Adipose tissue (tissue), 3 donors: ENCODE results near the gene PRSS36. TPM values are rescaled to one million over a fixed set of nuclear protein-coding genes. Genes with fewer than 3 reads are reported as not detected.
"Not testable (repeated sequence)": the region's sequence is repeated elsewhere in the genome, so short reads cannot be mapped to it uniquely, and the experiment has no call there.

ENCODE experiments used
- H3K27ac ChIP-seq: one replicate; pipeline ENCODE4 v1.5.1; 2013; ENCODE audit warnings: low read depth, low read length
- WGBS, 3 donors: extraction: QIAGEN DNeasy Blood & Tissue Kit; methylation state at CpG; one replicate each; pipeline ENCODE4 v1.1.7; 2013; 5-methylcytosine and 5-hydroxymethylcytosine counted together
- polyA plus RNA-seq, 3 donors: library from polyadenylated mRNA; stranded (reverse); fragments of 200-250 nt; gene quantifications; one replicate each; pipeline ENCODE4 v1.2.3, GENCODE V29; 2013
- donor health status: healthy with polysubstance abuse.
- donor health status: Bipolar disorder and iron deficiency.
- donor health status: healthy.

The PRSS36 gene
- polyA plus RNA-seq, 3 donors: 2.4 to 3.8 (median 3.4) TPM

DNA sequence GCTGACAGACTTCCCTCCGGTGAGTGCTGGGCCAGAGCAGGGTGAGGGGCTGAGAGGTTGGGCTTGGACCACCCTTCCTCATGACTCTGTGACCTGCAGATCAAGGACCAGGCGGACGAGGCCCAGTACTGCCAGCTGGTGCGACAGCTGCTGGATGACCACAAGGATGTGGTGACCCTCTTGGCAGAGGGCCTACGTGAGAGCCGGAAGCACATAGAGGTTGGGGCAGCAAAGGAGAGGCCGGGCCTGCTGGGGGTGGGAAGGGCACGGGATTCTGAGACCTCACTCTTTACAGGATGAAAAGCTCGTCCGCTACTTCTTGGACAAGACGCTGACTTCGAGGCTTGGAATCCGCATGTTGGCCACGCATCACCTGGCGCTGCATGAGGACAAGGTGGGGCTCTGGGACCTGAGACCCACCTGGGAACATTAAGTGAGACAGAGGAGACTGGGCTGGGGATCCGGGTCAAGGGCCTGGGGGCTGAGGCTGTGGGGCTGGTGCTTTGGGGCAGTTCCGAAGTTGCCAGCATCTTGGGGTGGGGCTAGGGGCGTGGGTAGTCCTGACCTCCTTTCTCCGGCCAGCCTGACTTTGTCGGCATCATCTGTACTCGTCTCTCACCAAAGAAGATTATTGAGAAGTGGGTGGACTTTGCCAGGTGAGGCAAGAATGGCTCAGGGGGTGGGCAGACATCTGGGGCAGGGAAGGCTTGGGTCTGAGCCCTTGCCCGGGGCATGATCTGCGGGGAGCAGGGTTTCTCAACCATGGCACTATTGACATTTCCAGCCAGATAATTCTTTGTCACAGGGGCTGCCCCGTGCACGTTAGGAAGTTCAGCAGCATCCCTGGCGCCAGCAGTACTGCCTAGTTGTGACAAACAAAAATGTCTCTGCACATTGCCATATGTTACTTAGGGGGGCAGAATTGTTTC, 39.5 kb downstream of the PRSS36 start:
- 86 to 89% (median 87%) methylated on average over 26 of the region's 26 CpGs for WGBS, 3 donors
- H3K27ac ChIP-seq: no peak overlapping the region

DNA sequence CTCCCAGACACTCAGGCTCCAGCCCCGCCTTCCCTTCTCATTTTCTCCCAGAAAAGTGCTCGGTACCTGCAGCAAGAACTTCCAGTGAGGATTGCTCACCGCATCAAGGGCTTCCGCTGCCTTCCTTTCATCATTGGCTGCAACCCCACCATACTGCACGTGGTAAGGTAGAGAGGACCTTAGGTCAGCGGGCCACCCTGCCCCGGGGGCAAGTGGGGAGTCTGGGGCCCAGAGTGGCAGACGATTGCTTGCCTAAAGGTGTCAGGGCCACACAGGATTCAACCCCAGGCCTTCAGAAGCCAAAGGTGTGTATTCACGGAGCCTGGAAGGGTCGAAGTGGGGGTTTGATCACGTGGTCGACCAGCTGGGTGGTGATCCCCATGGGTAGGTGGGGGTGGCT, 40.2 kb downstream of the PRSS36 start:
- H3K27ac ChIP-seq: no peak overlapping the region
- WGBS, 3 donors: 86 to 95% (median 91%) methylated on average over 12 of the region's 12 CpGs

DNA sequence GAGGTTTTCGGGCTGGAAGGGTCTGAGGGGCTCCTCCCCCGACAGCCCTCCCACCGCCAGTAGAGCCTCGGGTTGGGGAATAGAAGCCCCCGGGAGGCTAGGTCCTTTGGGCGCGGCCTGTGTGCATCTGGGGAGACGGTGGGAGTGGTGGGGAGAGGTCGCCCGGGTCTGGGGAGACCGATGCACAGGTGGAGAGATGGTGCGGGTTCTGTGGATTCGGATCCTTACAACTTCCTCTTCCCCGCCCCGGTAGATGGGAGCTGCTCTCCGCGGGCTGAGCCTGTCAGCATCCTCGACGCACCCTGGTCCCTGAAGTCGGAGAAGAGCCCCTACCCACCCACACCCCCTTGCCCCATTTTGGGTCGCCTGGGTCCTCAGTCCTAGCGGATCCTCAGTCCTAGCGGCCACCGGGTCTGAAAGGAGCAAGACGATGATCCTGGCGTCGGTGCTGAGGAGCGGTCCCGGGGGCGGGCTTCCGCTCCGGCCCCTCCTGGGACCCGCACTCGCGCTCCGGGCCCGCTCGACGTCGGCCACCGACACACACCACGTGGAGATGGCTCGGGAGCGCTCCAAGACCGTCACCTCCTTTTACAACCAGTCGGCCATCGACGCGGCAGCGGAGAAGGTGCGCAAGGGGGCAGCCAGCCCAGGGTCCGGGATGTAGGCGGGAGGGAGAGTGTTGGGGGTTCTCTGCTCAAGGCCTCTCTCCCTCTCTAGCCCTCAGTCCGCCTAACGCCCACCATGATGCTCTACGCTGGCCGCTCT, 40.9 kb downstream of the PRSS36 start:
- WGBS, 3 donors: 39 to 42% (median 39%) methylated on average over 47 to 57 of the region's 57 CpGs
- no peak overlapping the region for H3K27ac ChIP-seq

DNA sequence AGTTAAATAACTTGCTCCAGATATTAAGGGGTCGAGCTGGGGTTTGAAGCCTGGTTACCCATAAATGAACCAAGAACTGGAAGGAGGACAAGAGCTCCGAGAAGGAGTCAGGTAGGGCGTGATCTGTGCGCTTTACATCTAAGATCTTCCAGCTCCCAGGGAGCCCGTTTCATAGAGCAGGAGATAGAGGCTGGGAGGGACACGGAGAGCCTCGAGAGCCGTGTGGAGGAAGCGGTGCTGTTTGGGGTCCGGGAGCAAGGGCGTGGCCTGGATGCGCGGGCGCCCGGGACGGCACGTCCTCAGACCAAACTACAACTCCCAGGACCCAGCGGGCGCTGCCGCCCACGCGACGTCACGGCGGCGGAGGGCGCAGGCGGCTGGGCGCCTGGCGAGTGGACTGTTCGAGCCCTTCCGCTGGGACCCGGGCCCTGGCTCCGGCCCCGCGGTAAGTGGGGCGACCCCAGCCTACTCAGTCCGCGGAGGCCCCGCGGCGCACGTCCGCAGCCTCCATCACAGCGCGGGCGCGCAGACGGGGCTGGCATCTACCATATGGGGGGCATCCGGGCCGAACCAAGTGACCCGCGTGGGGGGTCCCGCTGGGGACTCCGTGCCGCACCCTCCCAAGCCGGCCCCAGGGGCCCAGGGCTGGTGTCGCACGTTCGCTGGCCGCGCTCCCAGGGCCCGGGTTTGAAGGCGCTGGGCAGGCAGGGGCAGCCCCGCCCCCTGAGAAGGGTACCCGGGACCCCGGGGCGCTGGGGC, 41.7 kb downstream of the PRSS36 start, which contains the start of gene BCKDK:
TSS of gene BCKDK (plus strand) at position 352 of the 759 bp plus-strand sequence. CDS start 838 bp downstream, outside the sequence.
- no peak within 1 kb of the TSS for H3K27ac ChIP-seq
- WGBS, 3 donors: 3 to 4% (median 4%) methylated on average over 60 to 68 of the region's 68 CpGs

DNA sequence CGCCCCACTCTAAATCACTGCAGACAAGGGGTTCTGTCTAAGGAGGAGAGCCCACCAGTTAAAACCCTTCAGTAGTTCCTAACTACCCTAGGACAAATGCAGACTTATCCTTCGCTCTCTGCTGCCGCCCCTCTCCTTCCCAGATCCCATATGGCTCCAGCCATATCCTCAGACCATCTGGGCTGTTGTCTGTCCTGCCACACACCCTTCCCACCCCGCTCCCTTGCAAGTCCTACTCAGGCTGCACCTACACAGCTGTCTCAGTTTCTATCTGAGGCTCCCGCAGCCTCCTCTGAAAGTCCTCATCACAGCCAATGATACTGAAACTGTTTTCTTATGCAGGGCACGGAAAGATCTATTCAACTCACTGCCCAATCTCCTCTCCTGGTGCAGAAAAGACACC, 42.4 kb downstream of the PRSS36 start:
- WGBS, 3 donors: 89 to 95% (median 95%) methylated on average over 6 of the region's 6 CpGs
- H3K27ac ChIP-seq: no peak overlapping the region

DNA sequence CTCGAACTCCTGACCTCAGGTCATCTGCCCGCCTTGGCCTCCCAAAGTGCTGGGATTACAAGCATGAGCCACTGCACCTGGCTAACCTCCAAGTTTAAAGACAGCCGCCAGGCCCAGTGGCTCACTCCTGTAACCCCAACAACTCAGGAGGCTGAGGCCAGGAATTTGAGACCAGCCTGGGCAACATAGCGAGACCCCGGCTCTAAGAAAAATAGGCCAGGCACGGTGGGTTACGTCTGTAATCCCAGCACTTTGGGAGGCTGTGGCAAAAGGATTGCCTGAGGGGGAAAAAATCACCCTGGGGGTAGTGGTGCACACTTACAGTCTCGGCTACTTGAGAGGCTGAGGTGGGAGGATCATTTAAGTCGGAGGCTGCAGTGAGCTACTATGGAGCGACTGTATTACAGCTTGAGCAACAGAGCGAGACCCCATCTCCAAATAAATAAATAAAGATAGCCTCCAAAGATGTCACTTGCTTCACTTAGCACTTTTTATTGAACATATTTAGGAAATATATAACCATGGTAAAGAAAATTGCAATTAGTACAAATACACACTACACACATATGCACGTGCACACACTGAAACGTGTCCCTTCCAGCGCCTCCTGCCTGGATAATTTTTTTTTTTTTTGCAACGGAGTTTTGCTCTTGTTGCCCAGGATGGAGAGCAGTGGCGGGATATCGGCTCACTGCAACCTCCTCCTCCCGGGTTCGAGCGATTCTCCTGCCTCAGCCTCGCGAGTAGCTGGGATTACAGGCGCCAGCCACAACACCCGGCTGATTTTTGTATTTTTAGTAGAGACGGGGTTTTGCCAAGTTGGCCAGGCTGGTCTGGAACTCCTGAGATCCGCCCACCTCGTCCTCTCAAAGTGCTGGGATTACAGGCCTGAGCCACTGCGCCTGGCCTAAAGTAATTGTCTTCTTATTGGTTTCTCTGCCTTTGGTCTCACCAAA, 43.1 kb downstream of the PRSS36 start:
- WGBS, 3 donors: 90 to 94% (median 92%) methylated on average over 28 of the region's 28 CpGs
- no peak overlapping the region for H3K27ac ChIP-seq

DNA sequence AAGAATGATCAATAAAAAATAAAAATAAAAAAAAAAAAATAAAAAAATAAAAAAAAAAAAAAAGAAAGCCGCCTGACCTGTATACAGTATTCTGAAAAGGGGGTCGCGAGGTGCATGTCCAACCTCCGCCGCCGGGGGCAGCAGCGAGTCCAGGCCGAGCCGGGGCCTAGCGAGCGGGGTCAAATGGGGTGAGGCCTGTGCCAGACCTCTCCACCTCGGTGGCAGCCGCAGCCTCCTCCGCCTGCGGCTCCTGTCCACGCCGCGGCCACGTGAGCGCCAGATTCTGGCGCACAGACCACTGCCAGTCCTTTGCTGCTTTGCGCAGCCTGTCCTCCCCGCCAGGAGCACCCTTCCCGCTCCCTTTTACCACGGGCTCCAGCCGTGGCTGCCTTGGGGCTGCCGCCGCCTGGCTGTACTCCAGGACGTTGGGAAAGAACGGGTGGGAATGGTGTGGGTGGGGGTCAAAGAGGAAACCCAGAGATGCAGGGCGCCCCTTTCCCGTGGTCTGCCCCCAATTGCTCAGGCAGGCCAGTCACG, 44.1 kb downstream of the PRSS36 start:
- H3K27ac ChIP-seq: no peak overlapping the region
- WGBS, 3 donors: 9 to 10% (median 10%) methylated on average over 33 of the region's 33 CpGs

DNA sequence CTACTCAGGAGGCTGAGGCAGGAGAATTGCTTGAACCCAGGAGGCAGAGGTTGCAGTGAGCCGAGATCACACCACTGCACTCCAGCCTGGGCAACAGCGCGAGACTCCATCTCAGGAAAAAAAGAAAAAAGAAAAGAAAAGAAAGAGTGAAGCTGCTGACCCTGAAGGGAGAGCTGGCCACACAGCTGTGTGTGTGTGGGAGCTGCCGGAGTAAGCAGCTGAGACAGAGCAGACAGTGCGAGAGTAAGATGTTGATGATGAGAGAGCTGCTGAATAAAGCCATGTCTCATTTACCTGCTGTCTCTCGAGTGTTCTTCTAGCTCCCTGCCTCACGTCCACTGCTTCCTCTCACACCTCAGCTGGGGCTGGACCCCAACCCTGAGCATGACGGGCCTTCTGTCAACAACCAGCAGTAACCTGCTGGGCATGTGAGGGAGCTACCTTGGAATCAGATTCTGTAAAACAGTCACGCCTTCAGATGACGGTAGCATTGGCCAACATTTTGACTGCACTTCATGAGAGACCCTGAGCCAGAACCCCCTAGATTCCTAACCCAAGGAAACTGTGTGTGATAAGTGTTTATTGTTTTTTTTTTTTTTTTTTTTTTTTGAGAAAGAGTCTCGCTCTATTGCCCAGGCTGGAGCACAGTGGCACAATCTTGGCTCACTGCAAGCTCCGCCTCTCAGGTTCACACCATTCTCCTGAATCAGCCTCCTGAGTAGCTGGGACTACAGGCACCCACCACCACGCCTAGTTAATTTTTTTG, 48.8 kb downstream of the PRSS36 start:
- WGBS, 3 donors: 69 to 82% (median 69%) methylated on average over 11 to 13 of the region's 13 CpGs
- not testable (repeated sequence) for H3K27ac ChIP-seq

DNA sequence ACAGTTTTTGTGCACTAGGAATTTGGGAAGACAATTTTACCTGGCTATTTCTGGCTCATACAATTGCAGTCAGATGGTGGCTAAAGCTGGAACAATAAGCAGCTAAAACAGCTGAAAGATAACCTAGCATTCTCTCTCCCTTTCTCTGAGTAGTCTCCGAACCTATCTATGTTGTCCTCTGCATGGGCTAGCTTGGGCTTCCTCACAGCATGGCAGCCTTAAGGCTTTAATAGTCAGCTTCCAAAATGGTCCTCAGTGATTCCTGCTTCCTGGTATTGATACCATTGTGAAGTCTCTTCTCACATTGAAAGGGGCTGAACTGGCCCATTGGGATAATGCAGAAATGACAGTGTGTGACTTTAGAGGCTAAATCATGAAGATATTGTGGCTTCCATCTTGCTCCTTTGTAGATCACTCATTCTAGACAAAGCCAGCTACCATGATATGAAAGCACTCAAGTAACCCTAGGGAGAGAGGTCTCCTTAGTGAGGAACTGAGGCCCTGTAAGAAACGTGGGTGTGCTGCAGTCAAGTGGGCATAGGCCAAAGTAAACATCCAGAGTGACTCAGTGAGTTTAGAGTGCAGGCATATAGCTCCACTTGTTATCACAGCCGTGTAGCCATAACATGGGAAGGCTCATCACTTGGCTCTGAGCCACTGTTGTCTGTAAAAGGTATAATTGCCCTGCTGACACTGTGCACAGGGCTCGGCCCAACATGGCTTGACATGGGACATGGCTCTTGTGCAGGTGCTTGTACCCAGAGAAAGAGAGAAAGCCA, 49.8 kb downstream of the PRSS36 start:
- H3K27ac ChIP-seq: no peak overlapping the region
- 69 to 77% (median 71%) methylated on average over 4 of the region's 4 CpGs for WGBS, 3 donors

DNA sequence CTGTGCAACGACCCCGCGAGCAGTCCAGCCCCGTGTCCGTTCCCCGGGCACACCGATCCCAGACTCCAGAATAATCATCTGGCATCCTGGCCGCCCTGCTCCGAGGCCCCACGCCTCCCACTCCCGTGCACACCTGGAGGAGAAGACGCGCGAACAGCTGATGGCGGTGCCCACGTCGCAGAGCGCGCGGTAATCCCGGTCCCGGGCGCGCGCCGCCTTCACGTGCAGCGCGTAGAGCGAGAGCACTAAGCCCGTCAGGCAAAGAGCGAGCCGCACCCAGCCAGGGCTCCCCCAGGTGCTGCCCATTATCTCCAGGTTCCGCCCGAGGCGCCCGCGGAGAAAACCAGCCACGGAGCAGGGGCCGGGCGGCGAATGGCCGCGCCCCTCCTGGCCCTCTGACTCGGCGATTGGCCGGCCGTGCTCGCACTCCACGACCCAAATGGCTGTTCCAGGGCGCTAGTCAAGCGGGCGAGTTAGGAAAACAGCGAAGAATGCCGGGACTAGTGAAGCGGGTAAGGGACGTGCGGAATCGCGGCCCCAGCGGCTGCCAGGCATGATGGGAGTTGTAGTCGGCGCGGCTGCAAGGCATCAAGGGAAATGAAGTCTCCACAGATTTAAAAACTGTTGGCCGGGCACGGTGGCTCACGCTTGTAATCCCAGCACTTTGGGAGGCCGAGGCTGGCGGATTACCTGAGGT, 55.3 kb downstream of the PRSS36 start, which contains the start of gene VKORC1:
TSS of gene VKORC1 (minus strand) at position 374 of the 697 bp plus-strand sequence. CDS start at position 306, 68 bp downstream.
- H3K27ac ChIP-seq: no peak within 1 kb of the TSS
- WGBS, 3 donors: 0% methylated on average over 69 of the region's 69 CpGs

DNA sequence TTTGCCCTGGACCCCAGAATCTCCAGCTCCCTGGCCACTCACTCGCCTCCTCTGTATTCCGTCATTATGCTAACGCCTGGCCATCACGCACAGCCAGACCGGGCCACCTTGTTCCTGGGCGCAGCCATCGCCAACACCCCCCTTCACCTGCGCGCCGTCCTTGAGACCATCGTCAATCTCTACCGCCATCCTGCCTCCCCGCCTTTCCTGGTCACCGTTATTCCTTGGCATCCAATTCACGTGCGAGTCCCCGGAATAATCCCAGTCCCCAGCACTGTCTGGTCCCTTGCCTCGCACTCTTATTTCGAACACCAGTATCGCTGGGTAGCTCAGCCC, 55.8 kb downstream of the PRSS36 start:
- WGBS, 3 donors: 0 to 1% (median 1%) methylated on average over 20 of the region's 20 CpGs
- no peak overlapping the region for H3K27ac ChIP-seq

DNA sequence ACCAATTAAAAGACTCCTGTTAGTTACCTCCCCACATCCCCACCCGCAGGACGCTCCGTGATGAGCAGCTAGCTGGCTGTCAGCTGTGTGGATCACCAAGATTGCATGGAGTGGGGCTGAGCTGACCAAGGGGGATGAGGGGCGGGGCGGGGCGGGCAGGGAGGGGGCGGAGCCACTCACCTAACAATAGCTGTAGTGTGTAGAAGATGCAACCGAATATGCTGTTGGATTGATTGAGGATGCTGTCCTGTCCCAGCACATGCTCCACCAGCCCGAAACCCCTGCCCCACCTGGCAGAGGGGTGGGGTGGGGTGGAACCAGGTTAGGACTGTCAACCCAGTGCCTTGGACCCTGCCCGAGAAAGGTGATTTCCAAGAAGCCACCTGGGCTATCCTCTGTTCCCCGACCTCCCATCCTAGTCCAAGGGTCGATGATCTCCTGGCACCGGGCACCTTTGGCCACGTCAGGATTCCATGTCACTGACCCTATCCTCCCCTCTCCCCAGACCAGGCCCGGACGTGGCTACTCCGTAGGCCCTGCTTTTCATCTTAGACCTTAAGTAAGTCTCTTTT, 56.6 kb downstream of the PRSS36 start:
- H3K27ac ChIP-seq: no peak overlapping the region
- WGBS, 3 donors: 39 to 54% (median 48%) methylated on average over 17 of the region's 17 CpGs

DNA sequence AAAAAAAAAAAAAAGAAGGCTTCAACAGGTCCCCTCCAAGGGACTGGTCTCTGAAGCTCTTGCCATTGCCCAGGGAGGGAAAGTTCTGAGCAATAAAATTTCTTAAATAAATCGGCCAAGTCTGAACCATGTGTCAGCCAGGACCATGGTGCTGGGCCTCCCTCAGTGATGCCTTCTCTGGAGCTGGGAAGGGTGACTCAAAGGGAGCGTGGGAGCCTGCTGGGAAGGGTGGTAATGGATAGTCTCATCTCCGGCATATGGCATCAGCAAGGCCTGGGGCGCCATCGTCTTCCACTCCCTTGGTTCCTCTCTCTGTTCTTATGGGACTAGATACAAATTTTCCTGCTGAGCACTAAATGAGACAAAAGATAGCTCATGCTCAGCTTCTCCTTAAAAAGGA, 57.5 kb downstream of the PRSS36 start:
- WGBS, 3 donors: 91 to 97% (median 93%) methylated on average over 5 of the region's 5 CpGs
- no peak overlapping the region for H3K27ac ChIP-seq

DNA sequence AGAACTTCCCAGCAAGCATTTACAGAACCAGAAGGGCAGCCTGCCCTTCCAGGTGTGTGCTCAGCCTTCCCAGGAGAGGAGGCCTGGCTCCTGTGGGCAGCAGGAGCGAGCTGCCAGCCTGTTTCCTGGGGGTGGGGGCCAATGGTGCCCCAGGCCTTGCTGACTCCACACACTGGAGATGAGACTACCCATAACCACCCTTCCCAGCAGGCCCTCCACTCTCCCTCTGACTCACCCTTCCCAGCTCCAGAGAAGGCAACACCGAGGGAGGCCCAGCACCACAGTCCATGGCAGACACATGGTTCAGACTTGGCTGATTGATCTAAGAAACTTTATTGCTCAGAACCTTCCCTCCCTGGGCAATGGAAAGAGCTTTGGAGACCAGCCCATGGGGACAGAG, 59.3 kb downstream of the PRSS36 start:
- no peak overlapping the region for H3K27ac ChIP-seq
- WGBS, 3 donors: 83 to 100% (median 89%) methylated on average over 2 of the region's 2 CpGs

DNA sequence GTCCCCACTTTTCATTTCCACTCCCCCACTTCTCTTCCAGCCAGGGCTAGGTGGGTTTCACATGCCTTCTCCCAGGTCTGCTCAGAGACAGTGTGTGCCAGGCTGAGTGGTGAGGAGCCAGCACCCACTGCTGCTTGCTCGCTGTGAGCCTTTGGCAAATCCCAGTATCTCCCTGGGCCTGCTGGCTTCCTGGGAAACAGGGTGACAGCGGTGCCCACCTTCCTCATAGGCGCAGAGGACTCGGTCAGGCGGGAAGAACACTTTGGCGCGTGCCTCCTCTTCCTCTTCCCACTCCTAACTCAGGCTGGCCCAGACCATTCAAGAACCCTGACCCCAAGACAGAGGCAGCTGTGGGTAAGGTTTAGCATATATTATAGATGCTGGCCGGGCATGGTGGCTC, 60.7 kb downstream of the PRSS36 start:
- H3K27ac ChIP-seq: no peak overlapping the region
- 83 to 97% (median 93%) methylated on average over 8 of the region's 8 CpGs for WGBS, 3 donors
